RWPE2 (cell line): Measurements from ENCODE around the gene STMN1.

Experiments
- ATAC-seq: fragments of 200-7000 bp; cut with Tn5 transposase; 3 replicates; pipeline ENCODE4 v1.9.1; 2021; ENCODE audit warnings: low read depth
- DNase-seq: peaks from one replicate; pipeline ENCODE4 v3.0.0-alpha.2; 2020; ENCODE audit warnings: low spot score
- H3K27ac ChIP-seq: fragments of 450-650 bp; 2 replicates; pipeline ENCODE4 v1.5.1; 2017; ENCODE audit warnings: mild to moderate bottlenecking; ENCODE audit not compliant: poor library complexity, severe bottlenecking
- H3K27me3 ChIP-seq: fragments of 250-450 bp; sonication (Bioruptor Pico); 2 replicates; pipeline ENCODE4 v1.5.1; 2021; ENCODE audit warnings: mild to moderate bottlenecking, moderate library complexity; ENCODE audit not compliant: insufficient read depth, poor library complexity, severe bottlenecking
- H3K36me3 ChIP-seq: fragments of 250-450 bp; sonication (Bioruptor Pico); 2 replicates; pipeline ENCODE4 v1.5.1; 2020; ENCODE audit warnings: low read depth, mild to moderate bottlenecking, moderate library complexity
- H3K4me1 ChIP-seq: fragments of 250-450 bp; sonication (Bioruptor Pico); 2 replicates; pipeline ENCODE4 v1.5.1; 2021; ENCODE audit warnings: mild to moderate bottlenecking, moderate library complexity; ENCODE audit not compliant: insufficient read depth, poor library complexity, severe bottlenecking
- H3K4me3 ChIP-seq: fragments of 250-450 bp; sonication (Bioruptor Pico); 2 replicates; pipeline ENCODE4 v1.5.1; 2021; ENCODE audit warnings: mild to moderate bottlenecking, moderate library complexity; ENCODE audit not compliant: severe bottlenecking
- H3K9me3 ChIP-seq: fragments of 250-450 bp; sonication (Bioruptor Pico); 2 replicates; pipeline ENCODE4 v1.5.1; 2021; ENCODE audit warnings: mild to moderate bottlenecking, moderate library complexity; ENCODE audit not compliant: severe bottlenecking
- TF ChIP-seq, protein P1 (sequence below): fragments of 450-650 bp; IDR thresholded peaks from one replicate; pipeline ENCODE4 v1.5.1; 2017; ENCODE audit warnings: mild to moderate bottlenecking, moderate library complexity; ENCODE audit not compliant: poor library complexity, severe bottlenecking

Gene STMN1

DNA sequence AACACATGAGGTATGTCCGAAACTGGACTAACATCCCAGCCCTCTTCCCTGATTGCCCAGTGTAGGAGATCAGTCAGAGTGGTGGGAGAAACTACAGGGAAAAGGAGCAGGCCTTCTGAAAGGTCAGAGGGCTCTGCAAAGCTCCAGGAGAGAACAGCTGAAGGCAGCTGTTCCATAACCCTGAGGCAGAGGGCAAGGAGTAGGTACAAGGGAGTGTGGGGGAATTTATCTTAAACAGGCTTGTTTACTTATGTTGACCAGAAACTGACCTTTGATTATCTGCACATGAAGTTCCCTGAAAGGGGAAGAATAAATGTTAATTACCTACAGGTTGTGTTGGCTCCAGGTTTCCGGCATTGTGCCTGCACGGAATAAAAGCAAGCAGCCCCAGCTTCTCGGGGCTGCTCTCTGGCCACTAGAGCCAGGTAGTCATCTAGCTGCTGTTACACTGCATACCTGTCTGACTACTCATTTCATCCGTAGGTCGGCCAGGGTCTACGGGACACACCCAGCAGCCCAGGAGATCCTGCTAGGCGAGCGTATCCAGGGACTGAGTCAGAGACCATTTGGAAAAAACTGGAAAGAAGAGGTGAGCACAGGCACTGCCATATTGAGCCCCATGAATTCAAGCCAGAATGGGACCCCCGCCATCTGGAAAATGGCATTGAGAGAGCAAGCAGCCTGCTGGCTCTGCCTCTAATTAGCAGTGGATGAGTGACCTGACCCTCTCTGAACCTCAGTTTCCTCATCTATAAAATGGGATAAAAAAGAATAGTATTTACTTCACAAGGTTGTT is 15.8 kb downstream of the STMN1 start:
- DNase-seq (peak; percentile 96), ATAC-seq (peak; percentile 90)
- TF ChIP-seq, protein P1, sequence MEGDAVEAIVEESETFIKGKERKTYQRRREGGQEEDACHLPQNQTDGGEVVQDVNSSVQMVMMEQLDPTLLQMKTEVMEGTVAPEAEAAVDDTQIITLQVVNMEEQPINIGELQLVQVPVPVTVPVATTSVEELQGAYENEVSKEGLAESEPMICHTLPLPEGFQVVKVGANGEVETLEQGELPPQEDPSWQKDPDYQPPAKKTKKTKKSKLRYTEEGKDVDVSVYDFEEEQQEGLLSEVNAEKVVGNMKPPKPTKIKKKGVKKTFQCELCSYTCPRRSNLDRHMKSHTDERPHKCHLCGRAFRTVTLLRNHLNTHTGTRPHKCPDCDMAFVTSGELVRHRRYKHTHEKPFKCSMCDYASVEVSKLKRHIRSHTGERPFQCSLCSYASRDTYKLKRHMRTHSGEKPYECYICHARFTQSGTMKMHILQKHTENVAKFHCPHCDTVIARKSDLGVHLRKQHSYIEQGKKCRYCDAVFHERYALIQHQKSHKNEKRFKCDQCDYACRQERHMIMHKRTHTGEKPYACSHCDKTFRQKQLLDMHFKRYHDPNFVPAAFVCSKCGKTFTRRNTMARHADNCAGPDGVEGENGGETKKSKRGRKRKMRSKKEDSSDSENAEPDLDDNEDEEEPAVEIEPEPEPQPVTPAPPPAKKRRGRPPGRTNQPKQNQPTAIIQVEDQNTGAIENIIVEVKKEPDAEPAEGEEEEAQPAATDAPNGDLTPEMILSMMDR, result no peak
- Histone ChIP-seq H3K36me3 (no peaks in the 10 kb centered on the region), H3K27ac (peak overlapping the region; percentile 98), H3K9me3 (no peaks in the 10 kb centered on the region), H3K4me1 (peaks cover 38% of the 10 kb centered on the region), H3K4me3 (no peak overlapping the region), H3K27me3 (no peaks in the 10 kb centered on the region)

DNA sequence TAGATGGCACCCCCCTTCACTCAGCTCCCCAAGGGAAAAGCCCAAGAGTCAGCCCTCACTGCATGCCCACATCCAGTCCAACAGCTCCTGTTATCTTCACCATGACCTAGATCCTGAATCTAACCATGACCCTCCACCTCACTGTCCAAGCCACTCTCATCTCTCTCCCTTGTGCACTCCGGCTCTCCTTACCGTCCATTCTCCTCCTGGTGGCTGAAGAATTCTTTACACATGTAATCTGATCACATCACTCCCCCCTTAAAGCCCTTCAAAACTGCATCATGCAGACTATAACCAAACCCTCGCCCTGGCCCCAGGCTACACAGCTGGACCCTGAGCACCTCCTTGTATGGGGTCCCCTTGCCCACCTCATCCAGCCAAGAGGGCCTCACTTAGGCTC is 16.7 kb downstream of the STMN1 start:
- H3K4me3 ChIP-seq, result no peak overlapping the region
- peaks cover 38% of the 10 kb centered on the region for H3K4me1 ChIP-seq
- TF ChIP-seq, protein P1, result no peak
- H3K9me3 ChIP-seq, result no peaks in the 10 kb centered on the region
- DNase-seq, result no peak
- ATAC-seq, result no peak
- no peaks in the 10 kb centered on the region for H3K27me3 ChIP-seq
- no peaks in the 10 kb centered on the region for H3K36me3 ChIP-seq
- peak overlapping the region; percentile 98 for H3K27ac ChIP-seq

DNA sequence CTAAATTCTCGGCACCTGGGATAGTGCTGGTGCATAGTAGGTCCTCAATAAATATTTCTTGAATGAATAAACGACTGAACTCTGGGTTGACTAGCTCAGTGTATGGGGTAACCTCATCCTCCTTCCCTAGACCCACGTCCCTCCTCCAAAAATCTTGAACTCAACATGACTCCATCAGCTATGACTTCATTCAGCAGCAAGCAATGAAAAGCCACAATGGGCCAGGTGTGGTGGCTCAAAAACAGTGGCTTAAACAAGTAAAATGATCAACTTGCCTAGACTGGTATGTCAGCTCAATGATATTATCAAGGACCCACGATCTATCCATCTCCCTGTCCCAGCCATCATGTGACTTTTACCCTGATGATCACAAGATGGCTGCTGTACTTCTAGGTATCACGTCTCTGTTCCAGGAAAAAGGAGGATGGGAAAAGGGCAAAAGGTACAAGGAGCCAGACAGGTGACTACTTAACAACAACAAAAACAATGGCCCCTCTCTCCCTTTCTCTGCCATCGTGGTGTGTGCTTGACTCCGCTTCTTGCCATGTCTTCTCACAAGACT is 17.7 kb downstream of the STMN1 start:
- H3K36me3 ChIP-seq, result no peaks in the 10 kb centered on the region
- no peak overlapping the region for H3K4me3 ChIP-seq
- DNase-seq, result no peak
- H3K27ac ChIP-seq, result no peak overlapping the region
- ATAC-seq, result no peak
- H3K27me3 ChIP-seq, result no peaks in the 10 kb centered on the region
- TF ChIP-seq, protein P1, result no peak
- no peaks in the 10 kb centered on the region for H3K9me3 ChIP-seq
- peaks cover 38% of the 10 kb centered on the region for H3K4me1 ChIP-seq

DNA sequence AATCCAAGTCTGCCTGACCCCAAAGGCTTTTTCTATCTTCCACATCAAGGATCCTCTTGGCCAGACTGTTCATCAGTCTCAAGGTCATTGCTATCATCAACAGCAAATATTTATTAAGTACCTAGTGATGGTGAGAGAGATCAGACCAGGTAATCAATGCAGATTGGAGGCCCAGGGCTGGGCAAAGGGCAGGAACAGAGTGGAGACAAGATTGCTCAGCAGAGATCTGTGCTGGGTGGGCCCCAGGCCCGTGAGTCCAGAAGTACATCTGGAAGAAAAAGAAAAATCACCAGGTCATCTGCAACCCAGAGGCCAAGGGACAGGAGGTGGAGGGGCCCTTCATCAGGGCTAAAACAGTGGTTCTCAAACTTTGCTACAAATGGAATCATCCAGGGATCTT is 20.6 kb downstream of the STMN1 start:
- no peak for DNase-seq

More for the DNA sequence above, 20.6 kb downstream of the STMN1 start:
- H3K27ac ChIP-seq, result no peak overlapping the region
- no peaks in the 10 kb centered on the region for H3K9me3 ChIP-seq
- H3K4me1 ChIP-seq, result peaks cover 12% of the 10 kb centered on the region
- no peak overlapping the region for H3K4me3 ChIP-seq
- no peaks in the 10 kb centered on the region for H3K27me3 ChIP-seq
- no peaks in the 10 kb centered on the region for H3K36me3 ChIP-seq
- ATAC-seq, result no peak
- TF ChIP-seq, protein P1, result no peak
